GM19438 (cell line): ENCODE data around the gene NUP214.
"Not testable (repeated sequence)": the region's sequence is repeated elsewhere in the genome, so short reads cannot be mapped to it uniquely, and the experiment has no call there.

Source experiments
- ATAC-seq: cut with Tn5 transposase; IDR thresholded peaks from one replicate; pipeline ENCODE4 v1.9.1; 2021; ENCODE audit warnings: low read depth; ENCODE audit not compliant: unreplicated experiment

Gene NUP214

DNA sequence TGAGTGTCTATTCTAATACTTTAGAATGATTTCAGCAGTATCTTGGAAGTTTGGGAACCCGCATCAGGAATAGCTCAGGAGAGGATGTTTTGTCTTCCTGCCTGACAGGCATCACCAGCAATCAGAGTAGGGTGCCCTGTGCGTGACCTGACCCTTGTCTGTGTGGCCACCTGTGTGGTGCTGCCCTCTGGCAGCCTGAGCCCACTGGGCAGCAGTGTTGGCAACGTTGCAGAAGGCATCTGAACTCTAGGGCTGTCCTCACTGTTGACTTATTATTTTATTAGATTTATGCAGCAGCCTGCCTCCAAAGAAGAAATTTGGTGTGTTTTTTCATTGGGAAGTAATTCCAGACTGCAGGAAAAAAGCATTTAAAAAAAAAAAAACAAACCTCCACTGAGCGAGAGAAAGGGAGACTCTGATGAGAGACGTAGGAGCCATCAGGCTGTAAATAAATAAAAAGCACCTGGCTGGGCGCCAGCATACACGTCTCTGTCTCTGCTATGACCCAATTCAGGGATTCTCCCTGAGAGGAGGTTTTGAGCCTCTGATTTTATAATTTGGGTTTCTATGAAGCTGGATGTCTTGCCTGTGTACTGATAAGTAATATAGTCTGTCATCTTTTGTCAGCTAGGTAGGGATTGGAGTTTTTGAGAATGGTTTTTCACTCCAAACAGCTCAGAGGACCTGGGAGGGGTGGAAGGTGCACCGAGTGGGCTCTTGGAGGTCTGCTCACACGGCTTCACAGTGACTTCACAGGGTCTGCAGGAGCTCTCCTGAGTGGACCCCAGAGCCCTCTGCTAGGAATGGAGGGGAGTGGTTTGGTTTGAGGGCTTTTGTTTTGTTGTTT lies 101.9 kb downstream of the NUP214 start:
- ATAC-seq, result no peak

DNA sequence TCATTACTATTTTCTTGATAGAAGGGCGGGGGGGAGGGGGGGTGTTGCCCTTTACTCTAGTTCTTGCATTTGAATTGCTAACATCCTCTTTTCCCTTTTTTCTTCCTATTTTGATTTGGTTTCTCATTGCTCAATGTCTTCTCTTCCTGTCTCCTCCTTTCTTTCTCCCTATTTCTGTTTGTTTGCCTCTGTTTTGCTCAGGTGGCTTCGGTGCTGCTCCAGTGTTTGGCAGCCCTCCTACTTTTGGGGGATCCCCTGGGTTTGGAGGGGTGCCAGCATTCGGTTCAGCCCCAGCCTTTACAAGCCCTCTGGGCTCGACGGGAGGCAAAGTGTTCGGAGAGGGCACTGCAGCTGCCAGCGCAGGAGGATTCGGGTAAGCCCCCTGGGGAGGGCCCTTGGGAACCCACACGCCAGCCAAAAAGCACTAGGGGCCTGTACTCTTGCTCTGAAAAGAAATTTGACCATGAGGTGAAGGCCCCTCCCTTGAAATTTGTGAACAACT lies 102.6 kb downstream of the NUP214 start:
- no peak for ATAC-seq

GRCh38 chr9:131228988-131229387 lies 103.6 kb downstream of the NUP214 start:
- no peak for ATAC-seq

DNA sequence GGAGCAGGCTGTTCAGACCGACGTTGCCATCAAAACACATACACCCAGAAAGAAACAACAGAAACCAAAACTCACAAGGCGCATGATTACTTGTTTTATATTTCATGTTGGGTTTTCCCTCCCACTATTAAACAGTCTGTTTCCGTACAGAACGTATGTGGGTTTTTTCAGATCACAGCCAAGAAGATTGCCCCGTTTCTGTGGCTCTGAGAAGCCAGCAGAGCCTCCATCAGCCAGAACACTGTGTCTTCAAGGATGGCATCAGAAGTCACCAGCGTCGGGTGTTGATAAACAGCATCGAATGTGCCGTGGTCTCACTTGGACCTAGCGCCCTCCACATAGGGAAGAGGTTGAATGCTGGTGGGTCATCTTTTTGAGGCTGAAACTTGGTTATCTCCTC lies 108.2 kb downstream of the NUP214 start:
- ATAC-seq, result no peak

DNA sequence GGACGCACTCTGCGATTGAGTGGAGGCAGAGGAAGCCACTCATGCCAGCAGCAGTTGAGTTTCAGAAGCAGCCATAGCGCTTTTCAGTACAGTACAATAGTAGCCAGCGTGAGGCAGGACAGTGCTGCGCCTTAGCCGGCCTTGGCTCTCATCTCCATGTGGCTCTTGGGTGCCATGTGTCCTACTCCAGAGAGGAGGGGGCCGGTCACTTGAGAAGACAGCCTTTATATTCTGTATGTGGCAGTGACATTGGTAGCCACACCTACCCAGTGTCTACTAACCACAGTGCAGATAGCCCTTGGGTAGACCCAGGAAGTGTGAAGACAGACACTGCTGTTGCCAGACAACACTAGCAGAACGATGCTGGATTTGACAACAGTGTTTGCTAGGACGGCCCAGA lies 108.6 kb downstream of the NUP214 start:
- ATAC-seq, result no peak

GRCh38 chr9:131234799-131235479 lies 109.6 kb downstream of the NUP214 start:
- ATAC-seq, result no peak

- ATAC-seq, result no peak
These were observed 110.1 kb downstream of the NUP214 start for GRCh38 chr9:131235480-131235851.

DNA sequence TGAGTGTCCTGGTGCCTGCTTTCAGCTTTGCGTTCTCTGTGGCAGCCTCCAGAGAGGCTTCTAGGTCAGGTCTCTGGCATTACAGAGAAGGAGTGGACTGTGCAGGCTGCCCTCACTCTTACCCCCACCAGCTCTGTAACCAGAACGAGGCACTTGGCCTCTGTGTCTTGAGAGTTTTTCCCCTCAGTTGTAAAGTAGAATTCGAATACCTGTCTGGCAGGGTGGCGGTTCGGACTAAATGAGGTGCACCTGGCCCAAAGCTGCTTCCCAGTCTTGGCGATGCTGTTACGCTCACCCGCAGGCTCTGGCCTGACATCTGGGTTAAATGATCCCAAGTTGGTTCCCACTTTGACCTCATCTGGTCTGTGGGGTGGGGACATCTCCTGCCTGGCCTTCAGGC lies 110.8 kb downstream of the NUP214 start:
- ATAC-seq, result no peak

GRCh38 chr9:131236761-131237160 lies 111.4 kb downstream of the NUP214 start:
- no peak for ATAC-seq

GRCh38 chr9:131237291-131237690 lies 111.9 kb downstream of the NUP214 start:
- no peak for ATAC-seq

DNA sequence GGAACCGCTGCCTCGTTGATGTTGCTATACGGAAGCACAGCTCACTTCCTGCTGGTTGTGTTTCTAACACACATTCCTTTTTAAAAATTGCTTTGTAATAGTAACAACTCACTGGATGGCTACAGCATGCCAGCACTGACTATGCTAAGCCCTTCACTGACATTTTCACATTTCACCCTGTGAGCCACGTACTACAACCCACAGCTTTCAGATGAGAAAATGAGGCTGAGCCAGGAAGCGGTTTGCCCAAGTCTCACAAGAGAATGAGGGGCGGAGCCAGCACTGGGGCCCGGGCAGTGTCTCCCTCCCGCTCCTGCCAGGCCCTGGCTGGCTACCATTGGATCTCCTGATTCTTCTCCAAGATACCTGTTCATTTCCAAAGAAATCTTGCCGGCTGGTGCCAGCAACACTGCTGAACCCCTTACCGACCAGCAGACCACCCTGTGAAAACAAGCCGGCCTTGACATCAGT lies 112.6 kb downstream of the NUP214 start:
- ATAC-seq, result peak; percentile 87

GRCh38 chr9:131238402-131239021 lies 113.1 kb downstream of the NUP214 start:
- ATAC-seq, result peak; percentile 23

DNA sequence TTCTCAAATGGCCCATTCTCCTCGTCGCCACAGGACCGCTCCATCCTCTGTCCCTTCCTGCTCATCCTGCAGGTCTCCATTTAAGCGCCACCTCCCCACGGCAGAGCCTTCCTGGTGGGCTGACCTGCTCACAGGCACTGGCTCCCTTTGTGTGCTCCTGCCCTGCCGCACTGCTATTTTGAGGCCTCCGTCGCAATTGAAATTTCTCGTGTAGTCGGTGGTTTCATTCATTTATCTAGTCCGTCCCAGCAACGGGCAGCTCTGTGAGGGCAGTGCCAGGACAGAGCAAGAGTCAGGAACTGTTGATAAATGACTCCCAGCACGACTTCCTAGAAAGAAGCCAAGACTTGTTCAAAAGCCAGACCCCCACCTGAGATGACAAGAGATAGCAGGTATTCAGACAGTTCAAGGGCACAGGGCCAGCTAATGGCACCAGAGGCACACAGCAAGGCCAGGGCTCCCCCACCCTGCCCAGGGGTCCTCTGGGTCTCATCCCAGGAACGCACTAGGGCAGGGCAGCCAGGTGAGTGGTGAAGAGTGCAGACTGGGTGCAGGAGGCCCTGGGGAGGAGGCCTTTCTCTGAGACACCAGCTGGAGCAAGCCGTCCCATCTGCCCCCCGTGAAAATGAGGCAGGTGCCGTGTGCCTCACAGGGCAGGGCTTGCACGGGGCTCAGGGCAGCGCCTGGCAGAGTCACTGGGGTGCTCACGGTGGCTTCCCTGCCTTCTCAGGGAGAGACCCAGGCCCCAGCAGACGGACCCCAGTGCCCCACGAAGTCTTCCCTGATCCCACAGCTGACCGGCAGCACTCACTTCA lies 114.0 kb downstream of the NUP214 start:
- ATAC-seq, result no peak

DNA sequence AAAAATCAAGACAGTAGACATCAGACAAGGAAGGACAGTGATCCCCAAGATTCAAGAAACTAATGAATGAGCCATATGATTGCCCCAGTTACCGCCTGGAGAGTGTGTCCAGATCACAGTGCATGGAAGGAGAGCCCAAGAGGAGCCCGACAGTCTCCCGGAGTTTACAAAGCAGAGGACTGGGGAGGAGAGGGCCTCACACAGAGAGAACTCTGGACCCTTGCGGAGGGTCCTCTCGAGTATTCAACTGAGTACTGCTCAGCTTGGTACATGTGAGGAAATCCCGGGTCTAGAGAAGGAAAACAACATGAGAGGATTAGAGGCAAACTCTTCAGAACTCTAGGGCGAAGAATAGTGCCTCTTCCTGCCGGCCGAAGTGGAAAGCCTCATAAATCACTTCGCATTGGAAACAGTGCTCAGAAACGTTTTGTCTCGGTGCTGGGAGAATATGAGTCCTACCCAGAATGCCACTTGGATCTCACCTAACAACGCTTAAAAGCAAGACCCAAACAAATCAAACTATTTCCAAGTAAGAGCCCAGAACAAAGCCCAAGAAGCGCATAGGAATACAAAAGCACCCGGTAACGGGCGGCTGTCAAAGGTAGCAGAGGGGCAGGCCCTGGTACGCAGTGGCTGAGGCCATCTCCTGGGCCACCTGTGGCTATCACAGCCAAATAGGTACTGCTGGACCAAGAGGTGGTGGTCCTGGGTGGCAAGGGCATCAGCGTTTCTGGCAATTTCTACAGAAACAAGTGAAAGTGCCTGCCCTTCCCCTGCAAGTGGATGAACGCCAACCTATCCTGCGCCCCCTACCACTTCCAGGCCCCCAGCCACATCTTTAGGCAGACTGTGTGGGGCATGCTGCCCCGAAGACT lies 114.9 kb downstream of the NUP214 start:
- no peak for ATAC-seq

- not testable (repeated sequence) for ATAC-seq
These were observed 118.9 kb downstream of the NUP214 start for GRCh38 chr9:131244331-131244730.

DNA sequence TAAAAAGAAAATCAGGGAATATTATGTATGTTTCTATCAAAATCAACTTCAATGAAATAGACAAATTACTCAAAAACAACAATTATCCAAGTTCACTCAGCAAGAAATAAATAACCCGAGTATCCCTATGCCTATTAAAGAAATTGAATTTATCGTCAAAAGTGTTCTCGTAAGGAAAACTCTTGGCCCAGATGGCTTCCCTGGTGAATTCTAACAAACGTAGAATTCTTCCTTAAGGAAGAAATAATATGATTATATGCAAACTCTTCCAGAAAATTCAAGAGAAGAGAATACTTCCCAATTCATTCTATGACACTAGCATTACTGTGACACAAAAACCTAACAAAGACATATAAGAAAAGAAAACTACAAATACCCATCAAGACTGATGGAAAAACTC lies 121.2 kb downstream of the NUP214 start:
- no peak for ATAC-seq

DNA sequence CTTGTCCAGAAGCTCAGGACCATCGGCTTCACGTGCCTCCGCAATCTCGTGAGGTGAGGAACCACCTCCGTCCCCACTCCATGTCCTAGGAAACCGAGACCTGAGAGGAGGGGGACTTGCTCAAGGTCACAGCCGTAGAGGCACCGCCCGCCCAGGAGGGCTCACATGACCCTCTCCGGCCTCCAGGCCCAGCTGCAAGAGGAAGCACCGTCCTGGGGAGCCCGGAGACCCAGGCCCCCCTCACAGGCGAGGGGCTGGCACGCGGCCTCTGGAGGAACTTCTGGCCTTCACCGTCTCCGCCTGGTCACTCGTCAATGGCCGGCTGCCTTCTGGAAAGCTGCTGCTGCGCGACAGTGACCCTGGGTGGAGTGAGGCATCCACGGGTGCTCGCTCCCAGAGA lies 126.7 kb downstream of the NUP214 start:
- peak; percentile 1 for ATAC-seq

- ATAC-seq, result no peak
These were observed 128.6 kb downstream of the NUP214 start for GRCh38 chr9:131253891-131254491.

DNA sequence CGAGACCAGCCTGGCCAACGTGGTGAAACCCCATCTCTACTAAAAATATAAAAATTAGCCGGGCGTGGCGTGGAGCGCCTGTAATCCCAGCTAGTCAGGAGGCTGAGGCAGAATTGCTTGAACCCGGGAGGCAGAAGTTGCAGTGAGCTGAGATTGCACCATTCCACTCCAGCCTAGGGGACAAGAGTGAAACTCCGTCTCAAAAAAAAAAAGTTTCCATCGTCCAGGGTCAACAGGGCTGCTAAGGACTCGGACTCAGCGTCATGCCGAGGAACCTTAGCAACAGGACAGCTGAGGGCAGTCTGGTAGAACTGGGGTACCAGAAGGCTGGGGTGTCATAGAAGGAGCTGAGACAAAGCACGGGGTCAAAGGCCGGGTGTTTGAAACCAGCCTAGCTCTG lies 129.2 kb downstream of the NUP214 start:
- ATAC-seq, result no peak
